Smooth muscle cell (in vitro differentiated cells): ENCODE data around the gene CPSF4L. TPM values are rescaled to one million over a fixed set of nuclear protein-coding genes. Genes with fewer than 3 reads are reported as not detected.

Experiments used
- DNase-seq: peaks from one replicate; lab custom pipeline; 2025; ENCODE audit not compliant: unreplicated experiment; lab: John Stamatoyannopoulos, UW
- H2AFZ ChIP-seq: fragments of 200-600 bp; sonication (generic); 2 replicates; pipeline ENCODE4 v1.6.0; 2016; ENCODE audit warnings: antibody characterized with exemption, low read depth, mild to moderate bottlenecking
- H3F3A ChIP-seq: fragments of 200-600 bp; sonication (generic); 2 replicates; pipeline ENCODE4 v1.6.0; 2017; ENCODE audit warnings: antibody characterized with exemption, low read depth
- H3K27ac ChIP-seq: fragments of 200-600 bp; sonication (generic); 2 replicates; pipeline ENCODE4 v1.5.1; 2016; ENCODE audit warnings: low read depth, mild to moderate bottlenecking
- H3K27me3 ChIP-seq: fragments of 200-600 bp; sonication (generic); 2 replicates; pipeline ENCODE4 v1.6.1; 2016; ENCODE audit warnings: low read depth, mild to moderate bottlenecking
- H3K36me3 ChIP-seq: fragments of 200-600 bp; sonication (generic); 2 replicates; pipeline ENCODE4 v1.5.1; 2016; ENCODE audit warnings: low read depth
- H3K4me1 ChIP-seq: fragments of 200-600 bp; sonication (generic); 2 replicates; pipeline ENCODE4 v1.5.1; 2016; ENCODE audit warnings: low read depth
- H3K4me2 ChIP-seq: fragments of 200-600 bp; sonication (generic); 2 replicates; pipeline ENCODE4 v1.6.0; 2016; ENCODE audit warnings: mild to moderate bottlenecking
- H3K4me3 ChIP-seq: fragments of 200-600 bp; sonication (generic); 2 replicates; pipeline ENCODE4 v1.5.1; 2016; ENCODE audit warnings: mild to moderate bottlenecking
- H3K79me2 ChIP-seq: fragments of 200-600 bp; sonication (generic); 2 replicates; pipeline ENCODE4 v1.6.0; 2016; ENCODE audit warnings: low read depth, mild to moderate bottlenecking
- H3K9ac ChIP-seq: fragments of 200-600 bp; sonication (generic); 2 replicates; pipeline ENCODE4 v1.6.0; 2016; ENCODE audit warnings: low read depth
- H3K9me3 ChIP-seq: fragments of 200-600 bp; sonication (generic); replicated peaks from 2 replicates; pipeline ENCODE4 v1.5.1; 2016; ENCODE audit warnings: low read depth
- H4K20me1 ChIP-seq: fragments of 200-600 bp; sonication (generic); 2 replicates; pipeline ENCODE4 v1.6.0; 2016; ENCODE audit warnings: low read depth
- WGBS: methylation state at CpG from one replicate; pipeline ENCODE4 v1.1.7; 2016; ENCODE audit warnings: low lambda C conversion rate; 5-methylcytosine and 5-hydroxymethylcytosine counted together
- polyA plus RNA-seq: library from polyadenylated mRNA; unstranded; fragments of >200 nt; fragmentation: Nextera tagmentation; extraction: Ambion mirVana; gene quantifications from 2 replicates; pipeline ENCODE4 v1.2.1, GENCODE V29; 2016
- total RNA-seq: library from RNA; depleted of rRNA; stranded (reverse); fragments of >200 nt; gene quantifications from 2 replicates; pipeline ENCODE4 v1.2.3, GENCODE V29; 2014
- TF ChIP-seq, protein P1 (sequence below): fragments of 200-600 bp; sonication (generic); IDR thresholded peaks from 2 replicates; pipeline ENCODE4 v1.5.1; 2017; ENCODE audit warnings: borderline replicate concordance, mild to moderate bottlenecking, antibody characterized with exemption; ENCODE audit not compliant: insufficient read depth, poor library complexity, severe bottlenecking

CPSF4L gene
- total and polyA plus RNA-seq, 2 experiments from 2014 or later = not detected

DNA sequence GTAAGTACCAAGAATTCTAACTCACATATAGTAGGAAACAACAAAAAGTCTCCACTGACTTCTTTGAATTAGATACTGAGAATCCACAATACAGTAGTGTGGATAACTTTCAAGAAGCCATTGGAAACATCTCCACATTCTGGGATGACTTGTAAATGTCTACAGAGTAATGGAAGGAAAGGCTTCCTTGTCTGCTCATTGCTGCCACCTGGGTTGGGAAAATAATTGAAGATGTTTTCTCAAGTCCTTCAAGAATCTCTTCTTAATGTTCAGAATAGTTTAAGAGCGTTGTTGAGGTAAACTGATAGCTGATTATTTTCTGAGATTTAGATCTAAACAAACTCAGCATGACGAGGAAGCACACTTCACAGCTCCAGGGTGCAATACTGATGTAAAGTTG is 14.0 kb downstream of the CPSF4L start:
- H3K9ac ChIP-seq = no peak overlapping the region
- no peaks in the 10 kb centered on the region for H3K36me3 ChIP-seq
- H3K4me3 ChIP-seq = no peak overlapping the region
- H3K9me3 ChIP-seq = no peaks in the 10 kb centered on the region
- H2AFZ ChIP-seq = no peak overlapping the region
- no peaks in the 10 kb centered on the region for H3K79me2 ChIP-seq
- H3K4me1 ChIP-seq = no peaks in the 10 kb centered on the region
- no peaks in the 10 kb centered on the region for H4K20me1 ChIP-seq
- H3K4me2 ChIP-seq = no peak overlapping the region
- H3F3A ChIP-seq = no peaks in the 10 kb centered on the region
- TF ChIP-seq, protein P1, sequence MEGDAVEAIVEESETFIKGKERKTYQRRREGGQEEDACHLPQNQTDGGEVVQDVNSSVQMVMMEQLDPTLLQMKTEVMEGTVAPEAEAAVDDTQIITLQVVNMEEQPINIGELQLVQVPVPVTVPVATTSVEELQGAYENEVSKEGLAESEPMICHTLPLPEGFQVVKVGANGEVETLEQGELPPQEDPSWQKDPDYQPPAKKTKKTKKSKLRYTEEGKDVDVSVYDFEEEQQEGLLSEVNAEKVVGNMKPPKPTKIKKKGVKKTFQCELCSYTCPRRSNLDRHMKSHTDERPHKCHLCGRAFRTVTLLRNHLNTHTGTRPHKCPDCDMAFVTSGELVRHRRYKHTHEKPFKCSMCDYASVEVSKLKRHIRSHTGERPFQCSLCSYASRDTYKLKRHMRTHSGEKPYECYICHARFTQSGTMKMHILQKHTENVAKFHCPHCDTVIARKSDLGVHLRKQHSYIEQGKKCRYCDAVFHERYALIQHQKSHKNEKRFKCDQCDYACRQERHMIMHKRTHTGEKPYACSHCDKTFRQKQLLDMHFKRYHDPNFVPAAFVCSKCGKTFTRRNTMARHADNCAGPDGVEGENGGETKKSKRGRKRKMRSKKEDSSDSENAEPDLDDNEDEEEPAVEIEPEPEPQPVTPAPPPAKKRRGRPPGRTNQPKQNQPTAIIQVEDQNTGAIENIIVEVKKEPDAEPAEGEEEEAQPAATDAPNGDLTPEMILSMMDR = no peak
- H3K27ac ChIP-seq = no peak overlapping the region
- no peak for DNase-seq
- H3K27me3 ChIP-seq = peaks cover 6% of the 10 kb centered on the region
- WGBS = 95% methylated on average over 2 of the region's 2 CpGs

DNA sequence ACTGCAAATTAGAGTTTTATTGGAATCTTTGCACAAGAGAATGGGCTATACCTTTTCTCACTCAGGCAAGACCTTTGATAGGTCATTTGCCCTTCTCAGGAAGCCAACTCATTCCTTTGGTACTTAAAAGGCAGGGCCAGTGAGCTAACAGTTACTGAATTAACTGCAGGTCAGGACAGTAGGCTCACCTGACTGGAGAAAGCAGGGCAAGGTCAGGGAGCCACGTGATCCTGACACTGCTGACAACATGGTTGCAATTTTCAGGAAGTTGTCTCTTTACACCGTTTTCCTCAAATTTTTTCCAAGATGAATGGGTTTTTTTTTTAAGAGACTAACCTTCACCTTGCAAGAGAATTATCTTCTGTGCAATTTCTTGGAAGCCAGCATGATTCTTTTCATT is 21.1 kb downstream of the CPSF4L start:
- no peak overlapping the region for H3K4me3 ChIP-seq
- TF ChIP-seq, protein P1 = no peak
- H3K27me3 ChIP-seq = no peaks in the 10 kb centered on the region
- peaks cover 4% of the 10 kb centered on the region for H3K36me3 ChIP-seq
- H3K9ac ChIP-seq = no peak overlapping the region
- H3K79me2 ChIP-seq = peaks cover 9% of the 10 kb centered on the region
- no peaks in the 10 kb centered on the region for H3K9me3 ChIP-seq
- H3K4me1 ChIP-seq = no peaks in the 10 kb centered on the region
- DNase-seq = no peak
- H4K20me1 ChIP-seq = peaks cover 27% of the 10 kb centered on the region
- no peaks in the 10 kb centered on the region for H3F3A ChIP-seq
- H3K4me2 ChIP-seq = no peak overlapping the region
- WGBS = 92% methylated on average over 2 of the region's 2 CpGs
- H3K27ac ChIP-seq = no peak overlapping the region
- no peak overlapping the region for H2AFZ ChIP-seq

DNA sequence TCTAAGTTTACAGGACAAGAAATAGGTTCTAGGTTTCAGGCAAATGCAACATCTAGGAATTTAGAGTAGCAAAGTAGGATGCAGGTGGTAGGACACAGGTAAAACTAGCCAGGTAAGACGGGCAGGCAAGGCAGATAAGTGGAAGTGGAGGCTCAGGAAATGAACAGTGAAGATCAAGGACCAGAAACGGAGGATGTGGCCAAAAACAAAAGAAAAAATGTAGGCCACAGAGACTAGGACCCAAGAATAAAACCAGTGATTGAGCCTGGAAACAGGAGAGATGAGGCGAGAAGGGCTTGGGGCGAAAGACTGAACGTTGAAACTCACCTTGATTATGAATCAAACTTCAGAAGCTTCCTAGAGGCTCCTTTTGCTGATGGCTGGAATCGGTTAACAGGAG is 24.0 kb downstream of the CPSF4L start:
- no peak overlapping the region for H3K4me3 ChIP-seq
- H3K4me2 ChIP-seq = no peak overlapping the region
- H3K36me3 ChIP-seq = peaks cover 4% of the 10 kb centered on the region
- peaks cover 27% of the 10 kb centered on the region for H4K20me1 ChIP-seq
- H3K9ac ChIP-seq = no peak overlapping the region
- no peak for DNase-seq
- WGBS = 90% methylated on average over 6 of the region's 6 CpGs
- no peaks in the 10 kb centered on the region for H3K9me3 ChIP-seq
- peaks cover 4% of the 10 kb centered on the region for H3K4me1 ChIP-seq
- no peak overlapping the region for H3K27ac ChIP-seq
- peaks cover 28% of the 10 kb centered on the region for H3K79me2 ChIP-seq
- H3K27me3 ChIP-seq = no peaks in the 10 kb centered on the region
- TF ChIP-seq, protein P1 = no peak
- no peak overlapping the region for H2AFZ ChIP-seq
- no peaks in the 10 kb centered on the region for H3F3A ChIP-seq

DNA sequence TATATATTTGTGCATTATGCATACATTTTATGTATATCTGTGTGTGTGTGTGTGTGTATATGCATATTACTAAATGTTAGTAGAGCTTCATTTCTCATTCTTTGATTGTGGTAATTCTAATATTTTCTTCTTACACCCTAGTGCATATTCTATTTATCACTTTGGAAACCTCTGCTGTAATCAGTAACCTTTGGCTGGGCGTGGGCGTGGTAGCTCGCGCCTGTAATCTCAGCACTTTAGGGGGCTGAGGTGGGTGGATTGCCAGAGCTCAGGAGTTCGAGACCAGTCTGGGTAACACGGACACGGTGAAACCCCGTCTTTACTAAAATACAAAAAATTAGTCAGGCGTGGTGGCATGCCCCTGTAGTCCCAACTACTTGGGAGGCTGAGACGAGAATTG is 26.9 kb downstream of the CPSF4L start:
- peaks cover 3% of the 10 kb centered on the region for H3F3A ChIP-seq
- H3K9me3 ChIP-seq = no peaks in the 10 kb centered on the region
- no peak overlapping the region for H3K4me2 ChIP-seq
- TF ChIP-seq, protein P1 = no peak
- 93% methylated on average over 10 of the region's 10 CpGs for WGBS
- no peak overlapping the region for H3K9ac ChIP-seq
- peaks cover 15% of the 10 kb centered on the region for H3K4me1 ChIP-seq
- H2AFZ ChIP-seq = no peak overlapping the region
- no peak overlapping the region for H3K4me3 ChIP-seq
- DNase-seq = no peak
- H3K27me3 ChIP-seq = no peaks in the 10 kb centered on the region
- no peak overlapping the region for H3K27ac ChIP-seq
- peaks cover 4% of the 10 kb centered on the region for H3K36me3 ChIP-seq
- peaks cover 30% of the 10 kb centered on the region for H4K20me1 ChIP-seq
- H3K79me2 ChIP-seq = peaks cover 55% of the 10 kb centered on the region
